SU-DHL-6 (cell line): ENCODE measurements around the gene ARHGEF39.

Experiments used
- CTCF ChIP-seq: fragments of 200-600 bp; sonication (generic); IDR thresholded peaks from one replicate; pipeline ENCODE4 v1.5.1; 2017; ENCODE audit warnings: antibody characterized with exemption, mild to moderate bottlenecking, low read length, moderate library complexity; ENCODE audit not compliant: insufficient read depth, poor library complexity, severe bottlenecking
- EZH2phosphoT487 ChIP-seq: fragments of 200-600 bp; sonication (generic), shearing (Covaris generic); conservative IDR thresholded peaks from 2 replicates; pipeline ENCODE4 v1.6.1; 2018; ENCODE audit warnings: mild to moderate bottlenecking, antibody characterized with exemption, low read length, moderate library complexity, mixed read lengths

- no peak for TF ChIP-seq CTCF
- no peak for TF ChIP-seq EZH2phosphoT487
Measured at GRCh38 chr9:35691334-35691650, 26.3 kb upstream of the ARHGEF39 start.
